K562 (cell line): Measurements from ENCODE around the gene LBHD1. TPM values are rescaled to one million over a fixed set of nuclear protein-coding genes. Genes with fewer than 3 reads are reported as not detected.

ENCODE experiments used
- ARNT ChIP-seq, 2 experiments: fragments of 450-650 bp; IDR thresholded peaks; 2 replicates each; pipeline ENCODE4 v1.6.1; 2016; ENCODE audit warnings: mild to moderate bottlenecking in 1 of 2
- CREB3 ChIP-seq: fragments of 450-650 bp; conservative IDR thresholded peaks from 2 replicates; pipeline ENCODE4 v1.6.1; 2016; ENCODE audit warnings: missing genetic modification characterization, low read depth, mild to moderate bottlenecking, missing compliant biosample characterization, moderate library complexity
- ELF1 ChIP-seq: fragments of 200-800 bp; sonication (Bioruptor generic); IDR thresholded peaks from 2 replicates; pipeline ENCODE4 v1.6.1; 2016; ENCODE audit warnings: missing genetic modification characterization, missing compliant biosample characterization
- KHSRP ChIP-seq: fragments of 450-650 bp; IDR thresholded peaks from 2 replicates; pipeline ENCODE4 v1.6.1; 2017
- MLLT1 ChIP-seq, 2 experiments: fragments of 450-650 bp; IDR thresholded peaks; 2 replicates each; pipeline ENCODE4 v1.6.1; 2016
- MTF1 ChIP-seq: fragments of 250-450 bp; sonication (Bioruptor Pico); IDR thresholded peaks from 2 replicates; pipeline ENCODE4 v1.9.0; 2021; ENCODE audit warnings: moderate library complexity, mild to moderate bottlenecking, inconsistent platforms, borderline replicate concordance
- MXI1 ChIP-seq: IDR thresholded peaks from 2 replicates; pipeline ENCODE4 v1.6.1; 2011; ENCODE audit warnings: low read depth, mild to moderate bottlenecking, improper control_type of control experiment, low read length
- NEUROD1 ChIP-seq: fragments of 150-350 bp; IDR thresholded peaks from 2 replicates; pipeline ENCODE4 v1.6.1; 2014; ENCODE audit warnings: borderline replicate concordance, low read length, low read depth; ENCODE audit not compliant: partially characterized antibody
- NRF1 ChIP-seq, 2 experiments: fragments of 450-650 bp; IDR thresholded peaks in 1 of 2; conservative IDR thresholded peaks in 1 of 2; 2 replicates each; pipeline ENCODE4 v1.6.1; 2014; ENCODE audit warnings: mild to moderate bottlenecking in 2 of 2
- POLR2AphosphoS5 ChIP-seq: IDR thresholded peaks from 2 replicates; pipeline ENCODE4 v1.6.1; 2011; ENCODE audit warnings: mild to moderate bottlenecking, low read depth, low read length, moderate library complexity; ENCODE audit not compliant: control insufficient read depth, insufficient read depth
- RNF2 ChIP-seq: sonication (generic); IDR thresholded peaks from 2 replicates; pipeline ENCODE4 v1.6.1; 2016
- SMARCA4 ChIP-seq: fragments of 450-650 bp; IDR thresholded peaks from 2 replicates; pipeline ENCODE4 v1.6.1; 2016
- SMARCA5 ChIP-seq: fragments of 450-650 bp; IDR thresholded peaks from 2 replicates; pipeline ENCODE4 v1.6.1; 2016
- TEAD1 ChIP-seq, 2 experiments: fragments of 450-650 bp in 1 of 2; sonication (generic) in 1 of 2; formaldehyde crosslinking; IDR thresholded peaks; 2 replicates each; pipeline versions ENCODE4 v1.4.0 to v1.8.0; 2020 to 2022; ENCODE audit warnings: mild to moderate bottlenecking in 2 of 2, missing genetic modification reagents in 1 of 2
- ZZZ3 ChIP-seq: fragments of 450-650 bp; IDR thresholded peaks from 2 replicates; pipeline ENCODE4 v1.6.1; 2016; ENCODE audit warnings: antibody characterized with exemption, mild to moderate bottlenecking, moderate library complexity
- polyA plus RNA-seq, 8 experiments: library from polyadenylated mRNA; depleted of rRNA in 4 of 8; stranded (reverse) in 5 of 8; unstranded in 3 of 8; fragments of >200 nt; fragmentation: Nextera tagmentation in 2 of 8; fragmentation: Illumina TruSeq in 1 of 8; extraction: Ambion mirVana in 2 of 8; extraction: Trizol in 1 of 8; gene quantifications; 2 replicates each; pipeline versions ENCODE4 v1.2.1 to v1.2.3, GENCODE V29; 2011 to 2014; ENCODE audit warnings: inconsistent platforms in 1 of 8, missing spikeins in 1 of 8
- total RNA-seq, 7 experiments: library from RNA; depleted of rRNA in 6 of 7; stranded (reverse); fragments of >200 nt in 6 of 7; fragmentation: Illumina TruSeq in 2 of 7; extraction: Trizol in 2 of 7; gene quantifications; 2 replicates each; pipeline versions ENCODE4 v1.2.1 to v1.2.3, GENCODE V29; 2011 to 2021; ENCODE audit warnings: low replicate concordance in 1 of 7
- TF ChIP-seq, protein P1 (sequence below): fragments of 450-650 bp; IDR thresholded peaks from 2 replicates; pipeline ENCODE4 v1.6.1; 2016; ENCODE audit warnings: mild to moderate bottlenecking
- TF ChIP-seq, protein P2 (sequence below): IDR thresholded peaks from 2 replicates; pipeline ENCODE4 v1.6.1; 2014; ENCODE audit warnings: antibody characterized with exemption
- TF ChIP-seq, protein P3 (sequence below): sonication (generic); formaldehyde crosslinking; IDR thresholded peaks from 2 replicates; pipeline ENCODE4 v1.8.1; 2023; ENCODE audit warnings: mild to moderate bottlenecking, missing genetic modification reagents

Gene LBHD1
- total and polyA plus RNA-seq, 9 of the 15 experiments (the other 6 are each of a cell fraction or from before 2014, with no cell fraction given) = 2.6 to 28.0 (median 12.5) TPM

DNA sequence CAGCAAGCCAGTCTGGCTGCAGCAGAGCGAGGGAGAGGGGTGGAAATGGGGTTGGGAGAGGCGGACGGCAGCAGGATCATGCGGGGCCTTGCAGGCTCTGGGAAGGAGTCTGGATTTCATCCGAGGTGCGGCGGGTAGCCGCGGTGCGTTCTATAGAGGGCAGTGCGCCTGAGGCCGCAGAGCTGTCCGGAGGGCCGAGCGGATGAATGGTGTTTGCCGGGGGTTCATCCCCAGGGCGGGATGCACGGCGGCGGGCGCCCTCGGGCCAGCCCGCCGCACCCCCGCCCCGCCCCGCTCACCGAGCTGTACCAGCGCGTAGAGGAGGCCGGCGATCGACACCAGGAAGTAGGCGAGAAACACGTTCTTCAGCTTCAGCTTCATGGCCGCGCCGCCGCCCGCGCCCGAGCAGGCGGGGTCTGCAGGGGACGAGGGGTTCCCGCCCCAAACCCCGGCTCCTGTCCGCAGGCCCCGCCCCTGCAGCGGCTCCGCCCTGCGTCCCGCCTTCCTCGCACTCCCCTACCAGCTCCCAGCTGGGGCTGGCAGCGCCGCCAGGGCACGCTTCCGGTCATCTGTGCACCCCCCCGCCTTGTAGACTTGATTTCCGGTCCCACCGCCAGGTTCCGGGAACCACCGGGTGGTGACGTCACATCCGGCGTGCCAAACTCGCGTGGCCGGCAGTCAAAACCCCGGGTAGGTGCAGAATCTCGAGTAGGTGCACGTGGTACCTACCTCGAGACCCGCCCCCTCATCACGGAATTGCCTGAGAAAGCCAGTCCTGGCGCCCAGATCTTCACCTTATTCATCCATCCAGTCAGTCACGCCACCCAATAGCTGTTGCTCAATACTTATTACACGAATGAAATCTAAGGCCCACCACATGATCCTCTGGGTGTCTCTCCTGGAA is 50.2 kb downstream of the LBHD1 start, which contains the start of gene B3GAT3 (continued):
- peak; percentile 81 for TF ChIP-seq CREB3 (tag)
- TF ChIP-seq, protein P1, sequence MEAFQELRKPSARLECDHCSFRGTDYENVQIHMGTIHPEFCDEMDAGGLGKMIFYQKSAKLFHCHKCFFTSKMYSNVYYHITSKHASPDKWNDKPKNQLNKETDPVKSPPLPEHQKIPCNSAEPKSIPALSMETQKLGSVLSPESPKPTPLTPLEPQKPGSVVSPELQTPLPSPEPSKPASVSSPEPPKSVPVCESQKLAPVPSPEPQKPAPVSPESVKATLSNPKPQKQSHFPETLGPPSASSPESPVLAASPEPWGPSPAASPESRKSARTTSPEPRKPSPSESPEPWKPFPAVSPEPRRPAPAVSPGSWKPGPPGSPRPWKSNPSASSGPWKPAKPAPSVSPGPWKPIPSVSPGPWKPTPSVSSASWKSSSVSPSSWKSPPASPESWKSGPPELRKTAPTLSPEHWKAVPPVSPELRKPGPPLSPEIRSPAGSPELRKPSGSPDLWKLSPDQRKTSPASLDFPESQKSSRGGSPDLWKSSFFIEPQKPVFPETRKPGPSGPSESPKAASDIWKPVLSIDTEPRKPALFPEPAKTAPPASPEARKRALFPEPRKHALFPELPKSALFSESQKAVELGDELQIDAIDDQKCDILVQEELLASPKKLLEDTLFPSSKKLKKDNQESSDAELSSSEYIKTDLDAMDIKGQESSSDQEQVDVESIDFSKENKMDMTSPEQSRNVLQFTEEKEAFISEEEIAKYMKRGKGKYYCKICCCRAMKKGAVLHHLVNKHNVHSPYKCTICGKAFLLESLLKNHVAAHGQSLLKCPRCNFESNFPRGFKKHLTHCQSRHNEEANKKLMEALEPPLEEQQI = no peak
- peak; percentile 35; the same call in 1 of the 2 replicates for TF ChIP-seq SMARCA4
- TF ChIP-seq MLLT1 (IDR thresholded peaks at IDR 0.05) = 0 out of 4 replicates have a peak, but pooled peaks of 1 of the 2 experiments have one; percentile 69
- peak; percentile 11 to 82; a peak in 1 of 4 replicates for TF ChIP-seq TEAD1 (CRISPR knock-in tag; IDR thresholded peaks at IDR 0.05)
- TF ChIP-seq ARNT (IDR thresholded peaks at IDR 0.05) = peak in 1 of 2 experiments; percentile 74; a peak in 1 of 4 replicates
- TF ChIP-seq, protein P2, sequence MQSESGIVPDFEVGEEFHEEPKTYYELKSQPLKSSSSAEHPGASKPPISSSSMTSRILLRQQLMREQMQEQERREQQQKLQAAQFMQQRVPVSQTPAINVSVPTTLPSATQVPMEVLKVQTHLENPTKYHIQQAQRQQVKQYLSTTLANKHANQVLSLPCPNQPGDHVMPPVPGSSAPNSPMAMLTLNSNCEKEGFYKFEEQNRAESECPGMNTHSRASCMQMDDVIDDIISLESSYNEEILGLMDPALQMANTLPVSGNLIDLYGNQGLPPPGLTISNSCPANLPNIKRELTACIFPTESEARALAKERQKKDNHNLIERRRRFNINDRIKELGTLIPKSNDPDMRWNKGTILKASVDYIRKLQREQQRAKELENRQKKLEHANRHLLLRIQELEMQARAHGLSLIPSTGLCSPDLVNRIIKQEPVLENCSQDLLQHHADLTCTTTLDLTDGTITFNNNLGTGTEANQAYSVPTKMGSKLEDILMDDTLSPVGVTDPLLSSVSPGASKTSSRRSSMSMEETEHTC = 0 out of 2 replicates have a peak, but pooled peaks have one; percentile 26
- TF ChIP-seq NEUROD1 = peak; percentile 73
- 0 out of 2 replicates have a peak, but pooled peaks have one; percentile 40 for TF ChIP-seq ZZZ3
- TF ChIP-seq, protein P3, sequence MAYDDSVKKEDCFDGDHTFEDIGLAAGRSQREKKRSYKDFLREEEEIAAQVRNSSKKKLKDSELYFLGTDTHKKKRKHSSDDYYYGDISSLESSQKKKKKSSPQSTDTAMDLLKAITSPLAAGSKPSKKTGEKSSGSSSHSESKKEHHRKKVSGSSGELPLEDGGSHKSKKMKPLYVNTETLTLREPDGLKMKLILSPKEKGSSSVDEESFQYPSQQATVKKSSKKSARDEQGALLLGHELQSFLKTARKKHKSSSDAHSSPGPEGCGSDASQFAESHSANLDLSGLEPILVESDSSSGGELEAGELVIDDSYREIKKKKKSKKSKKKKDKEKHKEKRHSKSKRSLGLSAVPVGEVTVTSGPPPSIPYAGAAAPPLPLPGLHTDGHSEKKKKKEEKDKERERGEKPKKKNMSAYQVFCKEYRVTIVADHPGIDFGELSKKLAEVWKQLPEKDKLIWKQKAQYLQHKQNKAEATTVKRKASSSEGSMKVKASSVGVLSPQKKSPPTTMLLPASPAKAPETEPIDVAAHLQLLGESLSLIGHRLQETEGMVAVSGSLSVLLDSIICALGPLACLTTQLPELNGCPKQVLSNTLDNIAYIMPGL (CRISPR knock-in tag) = 0 out of 2 replicates have a peak, but pooled peaks have one; percentile 26
- peak; percentile 75 to 78 for TF ChIP-seq NRF1 (conservative IDR thresholded peaks at IDR 0.05 in 1 of 2, IDR thresholded peaks at IDR 0.05 in 1 of 2)
- peak; percentile 88 for TF ChIP-seq KHSRP
- peak; percentile 96 for TF ChIP-seq ELF1 (tag)
- TF ChIP-seq SMARCA5 = peak; percentile 37; the same call in 1 of the 2 replicates
- no peak for TF ChIP-seq MTF1
- TF ChIP-seq RNF2 = peak; percentile 75
- TF ChIP-seq POLR2AphosphoS5 = peak; percentile 75; the same call in 1 of the 2 replicates
- peak; percentile 98 for TF ChIP-seq MXI1
